ENCODE results near the gene VWA8.
A peak's percentile ranks its signal among the peaks of the same experiment; 100 is the strongest.
"Not testable (repeated sequence)": the region's sequence is repeated elsewhere in the genome, so short reads cannot be mapped to it uniquely, and the experiment has no call there.

Gene VWA8

DNA sequence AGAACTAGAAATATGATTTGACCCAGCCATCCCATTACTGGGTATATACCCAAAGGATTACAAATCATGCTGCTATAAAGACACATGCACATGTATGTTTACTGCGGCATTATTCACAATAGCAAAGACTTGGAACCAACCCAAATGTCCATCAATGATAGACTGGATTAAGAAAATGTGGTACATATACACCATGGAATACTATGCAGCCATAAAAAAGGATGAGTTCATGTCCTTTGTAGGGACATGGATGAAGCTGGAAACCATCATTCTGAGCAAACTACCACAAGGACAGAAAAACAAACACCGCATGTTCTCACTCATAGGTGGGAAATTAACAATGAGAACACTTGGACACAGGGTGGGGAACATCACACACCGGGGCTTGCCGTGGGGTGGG, 38.0 kb downstream of the VWA8 start:
- not testable (repeated sequence) for DNase-seq (ENCODE audit: low read depth in 2 of 2)

DNA sequence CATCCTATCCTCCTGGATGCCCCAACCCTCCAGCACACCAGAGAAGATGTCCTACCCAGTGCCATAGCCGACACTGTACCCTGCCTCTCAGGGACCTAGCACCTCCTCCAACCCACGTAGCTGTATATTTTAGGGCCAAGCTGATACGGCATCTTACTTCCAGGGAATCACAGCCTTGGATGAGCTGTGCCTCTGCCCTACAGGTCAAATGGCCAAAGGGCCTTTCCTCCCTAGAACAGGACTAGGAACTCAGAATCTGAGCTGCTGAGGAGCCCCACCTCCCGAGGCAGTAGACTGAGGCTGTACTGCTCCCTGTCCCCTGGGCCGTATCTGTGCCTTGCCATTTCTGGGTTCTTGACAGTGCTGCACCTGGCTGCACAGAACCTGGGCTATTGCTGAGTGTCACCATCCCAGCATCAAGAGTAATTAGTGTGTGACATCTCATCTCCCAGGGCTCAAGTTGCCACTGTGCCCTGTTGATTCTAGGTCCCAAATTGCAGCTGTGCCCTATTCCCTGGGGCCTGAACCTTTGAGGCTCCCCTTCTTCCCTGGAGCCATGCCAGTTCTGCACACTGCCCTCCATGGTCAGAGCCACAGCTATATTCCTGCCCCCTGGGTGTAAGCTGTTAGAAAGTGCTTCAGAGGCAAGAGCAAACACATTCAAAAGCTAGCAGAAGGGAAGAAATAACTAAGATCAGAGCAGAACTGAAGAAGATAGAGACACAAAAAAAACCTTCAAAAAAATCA, 41.0 kb downstream of the VWA8 start:
- no peak for DNase-seq (ENCODE audit: low read depth in 2 of 2)

DNA sequence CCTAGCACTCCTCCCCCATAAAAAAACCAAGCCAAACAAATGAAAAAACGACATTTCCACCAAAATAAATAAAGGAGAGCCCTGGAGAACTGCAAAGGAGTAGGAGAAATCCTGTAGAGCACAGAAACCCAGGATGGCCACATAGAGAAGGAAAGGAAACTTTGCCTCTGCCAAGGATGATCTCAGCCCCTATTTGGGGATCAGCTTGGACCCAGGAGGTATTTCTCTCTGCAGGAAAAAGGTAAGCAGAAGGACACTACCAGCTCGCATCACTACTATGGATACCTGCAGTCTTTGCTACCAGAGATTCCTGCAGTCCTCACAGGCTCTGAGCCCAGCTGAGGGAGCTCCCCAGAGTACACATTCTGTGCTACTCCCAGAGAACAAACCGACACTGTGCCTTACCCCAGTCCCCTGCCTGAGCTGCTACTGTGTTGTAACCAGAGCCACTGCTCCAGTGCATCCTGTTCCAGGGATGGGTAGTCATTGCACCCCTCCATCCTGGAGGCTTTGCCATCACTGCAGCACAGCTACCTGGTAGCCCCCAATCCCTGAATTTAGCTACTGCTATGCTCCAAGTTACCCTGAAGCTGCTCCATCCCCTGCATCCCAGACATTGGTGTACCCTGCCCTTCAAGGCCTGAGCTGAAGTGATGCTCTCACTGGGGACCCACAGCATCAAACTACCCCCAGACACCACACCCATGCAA, 41.7 kb downstream of the VWA8 start:
- DNase-seq (ENCODE audit: low read depth in 2 of 2), result no peak

DNA sequence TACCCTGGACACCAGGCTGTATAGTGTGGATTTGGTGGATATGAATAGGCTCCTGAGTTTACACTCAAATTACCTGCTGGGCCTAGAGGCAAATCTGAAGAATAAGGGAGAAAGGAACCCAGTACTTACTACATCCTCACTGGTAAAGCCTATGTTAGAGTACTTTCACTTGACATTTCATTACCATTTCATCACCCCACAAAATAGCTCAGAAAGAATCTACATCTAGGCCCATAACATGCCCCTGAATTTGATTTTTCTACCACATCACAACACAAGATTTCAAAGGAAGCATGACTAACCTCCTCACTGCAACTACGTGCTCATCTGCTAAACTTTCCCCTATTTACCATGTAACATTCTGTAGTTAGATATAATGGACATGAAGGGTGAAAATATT, 43.3 kb downstream of the VWA8 start:
- no peak for DNase-seq (ENCODE audit: low read depth in 2 of 2)

DNA sequence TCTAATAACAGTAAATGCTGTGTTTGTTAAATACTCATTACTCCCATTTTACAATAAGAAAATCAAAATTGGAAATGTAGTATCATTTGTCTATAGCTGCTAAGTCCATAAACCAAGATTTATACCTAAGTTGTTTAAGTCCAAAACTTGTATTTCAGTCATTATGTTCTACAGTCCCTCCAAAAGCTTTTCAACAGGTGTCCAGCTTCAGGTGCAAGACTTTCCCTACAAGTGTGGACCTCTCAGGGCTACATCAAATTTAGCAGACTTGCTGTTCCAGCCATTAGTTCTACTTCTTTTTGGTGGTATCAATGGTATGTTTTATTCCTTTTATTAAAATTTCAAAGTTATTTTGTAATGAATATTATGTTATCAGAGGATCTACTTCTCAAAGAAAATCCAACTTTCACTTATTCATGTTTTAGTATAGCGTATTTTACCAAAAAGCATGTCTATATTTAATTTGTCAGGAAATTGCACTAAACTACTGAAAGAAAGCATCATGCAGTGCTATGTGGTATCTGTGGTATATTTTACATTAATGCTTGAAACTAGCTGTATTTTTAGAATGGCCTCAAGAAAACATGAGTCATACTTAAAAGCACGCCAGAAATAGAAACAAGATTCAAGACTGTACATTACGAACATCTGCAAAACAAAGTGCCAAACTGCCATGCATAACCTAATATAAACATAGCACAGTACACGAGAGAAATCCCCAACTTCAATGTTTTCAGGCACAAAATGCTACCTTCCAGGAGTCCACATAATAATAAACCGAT, 44.5 kb downstream of the VWA8 start:
- no peak for DNase-seq (ENCODE audit: low read depth in 2 of 2)

DNA sequence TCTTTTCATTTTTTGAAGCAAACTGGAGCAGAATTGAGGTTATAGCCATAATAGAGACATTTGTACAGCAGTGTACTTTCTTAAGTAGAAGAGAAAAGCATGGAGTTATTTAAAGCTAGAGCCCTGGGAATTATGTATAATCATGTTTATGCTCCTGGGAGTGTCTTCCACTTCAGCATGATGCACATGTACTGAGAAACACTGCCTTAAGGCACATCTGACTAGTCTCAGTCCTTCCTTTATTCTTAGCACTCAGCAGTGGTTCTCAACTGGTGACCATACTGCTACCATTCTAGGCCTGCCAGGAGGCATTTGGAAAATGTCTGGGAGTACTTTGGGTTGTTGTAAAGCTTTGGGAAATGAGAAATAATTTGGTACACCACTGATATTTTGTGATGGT, 45.8 kb downstream of the VWA8 start:
- no peak for DNase-seq (ENCODE audit: low read depth in 2 of 2)

DNA sequence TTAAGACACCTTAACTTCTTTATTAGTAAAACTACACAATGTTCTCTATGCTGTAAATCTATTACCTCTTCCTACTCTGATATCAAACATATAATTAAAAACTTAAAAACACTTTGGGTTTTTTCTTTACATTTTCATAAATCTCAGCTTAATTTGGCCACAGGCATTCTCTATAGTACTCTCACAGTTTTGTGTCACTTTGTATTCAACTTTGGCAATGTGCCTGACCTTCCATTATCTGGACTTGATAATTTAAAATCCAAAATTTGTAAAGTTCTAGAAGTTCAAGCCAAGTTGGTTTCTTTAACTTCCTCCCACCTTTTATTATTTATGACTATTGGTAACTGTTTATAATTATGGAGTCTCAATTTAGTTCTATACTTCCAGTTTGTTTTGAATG, 46.4 kb downstream of the VWA8 start:
- DNase-seq (ENCODE audit: low read depth in 2 of 2), result no peak

DNA sequence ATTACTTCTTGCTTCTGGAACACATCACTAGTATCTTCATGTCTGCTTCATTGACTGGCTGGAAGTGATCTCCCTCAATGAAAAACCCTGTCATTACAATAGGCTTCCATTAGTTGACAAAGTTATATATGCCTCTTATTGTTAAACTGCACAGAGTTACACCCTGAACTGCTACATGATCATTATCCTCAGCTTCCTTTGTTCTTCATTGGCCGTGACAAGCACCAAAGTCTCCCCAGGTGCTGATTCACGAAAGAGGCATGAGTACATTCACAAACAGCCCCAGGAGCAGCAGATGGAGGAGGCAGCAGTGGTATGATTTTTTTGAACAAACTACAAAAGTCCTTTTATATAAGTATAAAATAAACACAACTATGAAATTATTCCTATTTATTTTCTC, 51.4 kb downstream of the VWA8 start:
- no peak for DNase-seq (ENCODE audit: low read depth in 2 of 2)

DNA sequence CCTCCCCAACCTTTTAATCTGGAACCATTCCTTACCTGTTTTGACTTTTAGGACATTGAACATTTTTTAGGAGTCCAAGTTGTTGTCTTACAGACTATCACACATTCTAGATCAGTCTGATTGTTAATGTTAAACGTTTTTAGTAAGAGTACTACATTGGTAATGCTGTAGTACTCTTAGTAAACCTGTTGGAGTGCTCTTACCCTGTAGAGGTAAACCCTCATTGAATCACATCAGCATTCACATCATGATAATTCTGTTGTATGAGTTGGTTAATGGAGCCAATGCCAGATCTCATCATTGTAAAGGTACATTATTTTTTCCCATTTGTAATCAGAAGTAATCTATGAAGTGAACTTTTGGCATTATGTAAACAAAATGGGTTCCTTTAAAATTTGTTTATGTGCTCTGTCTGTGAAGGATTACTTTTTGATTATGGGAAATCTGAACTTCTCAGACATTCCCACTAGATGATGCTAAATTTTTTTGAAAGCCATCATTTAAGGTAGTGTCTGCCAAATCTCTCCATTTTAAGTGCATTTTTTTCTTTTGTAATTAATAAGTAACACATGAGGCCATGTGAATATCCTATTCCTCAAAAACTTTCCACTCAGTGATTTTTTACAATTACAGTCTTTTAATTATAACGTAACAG, 55.2 kb downstream of the VWA8 start:
- no peak for DNase-seq (ENCODE audit: low read depth in 2 of 2)

DNA sequence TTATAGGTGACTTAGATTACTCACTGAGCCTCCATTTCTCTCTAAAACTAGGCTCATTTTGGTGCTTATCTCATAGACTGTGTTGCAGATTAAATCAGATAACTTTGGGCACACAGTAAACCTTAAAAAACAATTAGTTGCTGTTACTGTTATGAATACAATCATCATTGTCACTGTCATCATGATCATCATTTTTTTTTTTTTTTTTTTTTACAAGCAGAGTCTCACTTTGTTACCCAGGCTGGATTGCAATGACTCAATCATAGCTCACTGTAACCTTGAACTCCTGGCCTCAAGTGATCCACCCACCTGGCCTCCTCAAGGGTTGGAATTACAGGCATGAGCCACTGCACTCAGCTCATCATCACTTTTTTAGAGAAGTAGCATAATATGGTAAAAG, 60.0 kb downstream of the VWA8 start:
- peak; percentile 25 to 40 for DNase-seq (ENCODE audit: low read depth in 2 of 2)

DNA sequence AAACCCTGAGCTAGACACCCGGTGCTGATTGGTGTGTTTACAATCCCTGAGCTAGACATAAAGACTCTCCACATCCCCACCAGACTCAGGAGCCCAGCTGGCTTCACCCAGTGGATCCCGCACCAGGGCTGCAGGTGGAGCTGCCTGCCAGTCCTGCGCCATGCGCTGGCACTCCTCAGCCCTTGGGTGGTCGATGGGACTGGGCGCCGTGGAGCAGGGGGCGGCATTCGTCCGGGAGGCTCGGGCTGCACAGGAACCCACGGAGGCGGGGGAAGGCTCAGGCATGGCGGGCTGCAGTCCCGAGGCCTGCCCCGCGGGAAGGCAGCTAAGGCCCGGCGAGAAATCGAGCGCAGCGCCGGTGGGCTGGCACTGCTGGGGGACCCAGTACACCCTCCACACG, 62.5 kb downstream of the VWA8 start:
- not testable (repeated sequence) for DNase-seq (ENCODE audit: low read depth in 2 of 2)

DNA sequence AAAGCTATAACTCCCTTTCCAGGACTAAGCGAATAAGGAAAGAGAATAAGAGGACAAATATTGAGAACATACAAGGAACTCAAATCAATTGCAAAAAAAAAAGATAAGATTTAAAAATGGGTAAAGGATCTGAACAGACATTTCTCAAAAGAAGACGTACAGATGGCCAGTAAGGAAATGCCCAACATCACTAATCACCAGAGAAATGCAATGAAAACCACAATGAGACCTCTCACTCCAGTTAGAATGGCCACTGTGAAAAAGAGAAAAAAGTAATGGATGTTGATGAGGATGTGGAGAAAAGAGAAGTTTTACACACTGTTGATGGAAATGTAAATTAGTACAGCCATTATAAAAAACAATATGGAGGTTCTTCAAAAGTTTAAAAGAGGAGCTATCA, 63.8 kb downstream of the VWA8 start:
- no peak for DNase-seq (ENCODE audit: low read depth in 2 of 2)

DNA sequence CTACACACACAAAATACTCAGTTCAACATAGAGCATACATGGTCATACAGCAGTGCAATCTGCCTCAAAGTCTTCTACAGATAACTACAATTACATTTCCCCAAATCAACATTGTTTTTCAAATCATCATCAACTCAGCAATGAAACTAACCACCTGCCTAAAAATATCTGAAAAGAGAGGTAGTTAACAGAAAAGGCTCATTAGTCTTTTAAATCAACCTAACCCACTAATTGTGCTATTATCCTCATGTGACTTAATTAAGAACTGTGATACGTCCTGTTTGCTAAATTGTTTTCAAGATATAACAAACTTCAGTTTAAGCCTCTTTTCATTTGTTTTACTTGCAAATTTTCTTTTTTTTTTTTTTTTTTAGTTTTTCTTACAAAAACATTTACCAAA, 65.4 kb downstream of the VWA8 start:
- no peak for DNase-seq (ENCODE audit: low read depth in 2 of 2)

DNA sequence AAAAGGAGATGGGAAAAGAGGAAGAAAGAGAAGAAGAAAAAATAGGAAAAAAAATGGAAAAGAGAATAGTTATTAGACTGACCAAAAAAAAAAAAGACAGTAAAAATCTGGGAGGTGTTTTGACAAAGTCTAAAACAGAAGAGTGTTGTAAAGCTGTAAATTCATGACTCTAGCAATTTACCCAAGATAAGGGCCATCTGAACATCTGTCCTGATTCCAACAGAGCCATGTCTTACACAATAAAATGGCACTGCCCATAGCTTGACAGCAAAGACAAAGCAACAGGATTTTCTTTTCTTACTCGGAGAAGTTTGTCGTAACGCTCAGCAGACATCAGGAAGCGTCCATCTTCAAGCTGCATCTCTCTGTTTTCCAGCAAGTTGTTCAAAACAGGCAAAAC, 69.8 kb downstream of the VWA8 start:
- no peak for DNase-seq (ENCODE audit: low read depth in 2 of 2)

DNA sequence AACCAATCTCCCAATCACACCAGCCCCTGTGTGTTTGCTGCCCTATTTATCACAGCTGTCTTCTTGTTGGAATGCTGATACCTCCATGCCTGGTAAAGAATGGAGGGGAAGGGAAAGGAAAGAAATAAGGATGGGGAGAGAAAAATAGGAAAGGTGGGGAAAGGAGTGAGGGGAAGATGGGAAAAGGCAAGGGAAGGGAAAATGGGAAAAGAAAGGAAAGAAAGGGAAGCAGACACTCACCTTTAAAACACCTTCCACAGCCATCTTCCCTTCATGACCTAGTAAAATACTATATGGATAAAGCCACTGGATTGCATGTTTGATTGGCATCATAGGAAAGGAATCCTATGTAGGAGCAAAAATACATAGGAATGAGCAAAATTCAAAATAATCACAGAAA, 77.8 kb downstream of the VWA8 start:
- DNase-seq (ENCODE audit: low read depth in 2 of 2), result no peak

DNA sequence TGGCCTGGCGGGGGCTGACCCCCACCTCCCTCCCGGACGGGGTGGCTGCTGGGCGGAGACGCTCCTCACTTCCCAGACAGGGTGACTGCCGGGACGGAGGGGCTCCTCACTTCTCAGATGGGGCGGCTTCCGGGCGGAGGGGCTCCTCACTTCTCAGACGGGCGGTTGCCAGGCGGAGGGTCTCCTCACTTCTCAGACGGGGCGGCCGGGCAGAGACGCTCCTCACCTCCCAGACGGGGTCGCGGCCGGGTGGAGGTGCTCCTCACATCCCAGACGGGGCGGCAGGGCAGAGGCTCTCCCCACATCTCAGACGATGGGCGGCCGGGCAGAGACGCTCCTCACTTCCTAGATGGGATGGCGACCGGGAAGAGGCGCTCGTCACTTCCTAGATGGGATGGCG, 79.0 kb downstream of the VWA8 start:
- DNase-seq (ENCODE audit: low read depth in 2 of 2), result not testable (repeated sequence)

DNA sequence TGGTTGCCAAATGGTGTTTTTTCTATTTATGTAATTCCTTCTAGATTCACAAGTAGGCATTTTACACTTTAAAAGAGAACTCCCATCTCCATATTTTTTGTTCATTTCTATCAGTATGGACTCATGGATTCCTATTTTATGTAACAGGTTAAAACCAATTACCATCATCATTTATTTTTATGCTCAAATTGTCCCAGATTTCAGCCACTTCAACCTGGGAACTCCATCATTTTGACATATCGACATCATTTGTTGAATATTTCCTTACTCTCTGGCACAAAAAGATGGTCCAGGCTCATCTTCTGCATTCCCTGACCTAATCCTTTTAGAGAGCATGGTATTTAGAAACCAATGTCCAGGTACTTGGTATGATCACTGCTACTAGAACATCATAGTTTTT, 79.9 kb downstream of the VWA8 start:
- no peak for DNase-seq (ENCODE audit: low read depth in 2 of 2)

DNA sequence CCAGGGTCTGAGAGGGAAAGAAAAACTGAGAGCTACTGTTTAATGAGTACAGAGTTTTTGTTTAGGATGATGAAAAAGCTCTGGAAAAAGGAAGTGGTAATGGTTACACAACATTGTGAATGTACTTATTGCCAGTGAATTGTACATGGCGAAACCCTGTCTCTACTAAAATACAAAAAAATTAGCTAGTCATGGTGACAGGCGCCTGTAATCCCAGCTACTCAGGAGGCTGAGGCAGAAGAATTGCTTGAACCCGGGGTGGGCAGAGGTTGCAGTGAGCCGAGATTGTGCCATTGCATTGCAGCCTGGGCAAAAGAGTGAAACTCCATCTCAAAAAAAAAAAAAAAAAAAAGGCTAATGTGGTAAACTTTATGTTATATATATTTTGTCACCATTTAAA, 96.3 kb downstream of the VWA8 start:
- no peak for DNase-seq (ENCODE audit: low read depth in 2 of 2)

DNA sequence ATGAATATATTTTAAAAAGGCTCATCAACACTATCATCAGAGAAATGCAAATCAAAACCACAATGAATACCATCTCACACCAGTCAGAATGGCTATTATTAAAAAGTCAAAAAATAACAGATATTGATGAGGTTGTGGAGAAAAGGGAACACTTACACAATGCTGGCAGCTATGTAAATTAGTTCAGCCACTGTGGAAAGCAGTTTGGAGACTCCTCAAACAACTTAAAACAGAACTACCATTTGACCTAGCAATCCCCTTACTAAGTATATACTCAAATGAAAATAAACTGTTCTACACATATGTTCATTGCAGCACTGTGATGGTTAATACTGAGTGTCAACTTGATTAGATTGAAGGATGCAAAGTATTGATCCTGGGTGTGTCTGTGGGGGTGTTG, 98.2 kb downstream of the VWA8 start:
- not testable (repeated sequence) for DNase-seq (ENCODE audit: low read depth in 2 of 2)

DNA sequence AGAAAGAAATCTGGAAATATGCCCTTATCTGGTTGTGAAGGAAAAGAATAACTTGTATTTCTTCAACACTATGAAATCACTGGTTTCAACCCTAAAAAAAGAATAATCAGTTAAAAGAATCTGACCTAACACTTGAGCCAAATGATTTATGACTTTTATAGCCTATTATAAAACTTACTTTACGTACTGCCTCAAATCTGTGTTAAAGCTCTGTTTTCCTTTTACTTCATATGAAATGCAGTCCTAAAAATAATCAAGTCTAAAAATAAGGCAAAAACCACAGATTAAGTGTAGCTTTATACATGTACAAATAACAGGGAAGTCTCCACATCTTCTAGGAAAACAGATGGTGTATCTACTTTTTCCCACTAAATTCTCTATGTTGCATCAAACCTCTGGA, 101.3 kb downstream of the VWA8 start:
- no peak for DNase-seq (ENCODE audit: low read depth in 2 of 2)

DNA sequence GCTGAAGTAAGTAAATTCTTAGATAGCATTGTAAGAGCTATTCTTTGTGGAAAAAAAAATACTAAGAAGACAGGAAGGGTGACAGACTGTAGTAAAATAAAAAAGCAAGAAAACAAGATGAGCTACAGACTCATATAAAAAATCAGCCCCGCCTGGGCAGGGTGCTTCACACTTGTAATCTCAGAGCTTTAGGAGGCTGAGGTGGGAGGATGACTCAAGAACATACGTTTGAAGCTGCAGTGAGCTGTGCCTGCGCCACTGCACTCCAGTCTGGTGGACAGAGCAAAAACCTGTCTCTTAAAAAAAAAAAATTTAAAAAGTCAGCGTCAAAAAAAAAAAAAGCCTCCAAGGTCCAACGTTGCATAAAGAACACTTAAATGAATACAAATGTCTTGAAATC, 102.1 kb downstream of the VWA8 start:
- peak in 1 of 2 donors; percentile 6 for DNase-seq (ENCODE audit: low read depth in 2 of 2)

DNA sequence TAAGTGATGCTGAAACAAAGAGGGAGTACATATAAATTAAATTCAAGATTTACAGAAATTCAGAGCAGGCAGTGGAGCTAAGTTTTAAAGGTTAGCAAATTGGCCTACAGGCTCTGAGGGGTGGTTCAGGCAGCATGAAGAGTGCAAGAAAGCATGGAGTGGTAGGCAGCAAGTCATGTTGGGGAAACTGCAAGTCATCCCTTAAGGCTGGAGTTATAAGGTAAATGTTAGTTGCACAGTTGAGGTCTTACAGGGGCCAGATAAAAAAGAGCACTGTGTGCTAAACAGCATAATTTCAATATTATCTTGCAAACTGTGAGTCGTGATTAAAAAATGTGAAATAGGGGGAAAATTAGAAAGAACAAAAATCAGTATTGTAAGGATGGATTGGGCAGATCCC, 106.2 kb downstream of the VWA8 start:
- DNase-seq (ENCODE audit: low read depth in 2 of 2), result no peak

All from stimulated activated CD4-positive, alpha-beta T cell treated with anti-CD3 and anti-CD28 coated beads, Interleukin-15, amount 100 ng/mL, for 48 hours (primary cell).